ENCODE results near the gene CST7. TPM values are rescaled to one million over a fixed set of nuclear protein-coding genes. Genes with fewer than 3 reads are reported as not detected.

Gene CST7
- total and polyA plus RNA-seq, 2 of the 13 experiments (the other 11 are each of a cell fraction or from before 2014, with no cell fraction given), result not detected

DNA sequence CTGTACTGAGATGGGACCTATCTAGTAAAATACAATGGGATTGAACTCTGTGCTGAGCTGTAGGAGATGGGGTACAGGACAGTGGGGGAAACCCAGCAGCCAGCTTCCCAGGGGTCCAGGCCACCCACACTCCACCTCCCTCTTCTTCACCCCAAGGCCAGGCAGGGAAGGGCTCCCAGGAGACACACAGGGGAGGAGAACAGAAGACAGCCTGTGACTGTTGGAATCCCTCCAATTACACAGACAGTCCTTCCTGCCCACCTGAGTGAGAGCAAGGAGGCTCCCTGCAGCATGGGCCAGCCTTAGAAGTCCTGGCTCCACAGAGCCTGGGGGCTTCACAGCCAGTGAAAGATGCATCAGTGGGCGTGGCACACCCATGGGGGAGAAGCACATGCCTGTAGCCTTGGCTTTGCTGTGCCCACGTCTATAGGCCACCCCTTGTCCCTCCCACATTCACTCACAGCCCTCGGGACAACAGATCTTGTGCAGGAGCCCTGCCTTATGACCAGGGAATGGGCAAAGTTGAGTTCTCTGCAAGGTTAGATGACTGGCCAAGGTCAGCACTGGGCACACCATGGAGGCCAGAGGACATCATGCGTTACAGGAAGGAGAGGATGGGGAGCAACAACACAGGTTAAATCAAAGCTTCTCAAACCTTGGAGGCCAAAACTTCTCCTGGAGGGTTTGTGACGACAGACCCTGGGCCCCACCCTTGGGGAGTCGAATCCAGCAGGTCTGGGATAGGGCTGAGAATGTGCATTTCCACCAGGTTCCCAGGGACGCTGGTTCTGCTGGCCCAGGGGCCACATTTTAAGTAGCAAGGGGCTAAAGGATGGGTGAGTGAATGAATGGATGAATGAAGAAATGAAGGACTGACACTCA, 12.3 kb upstream of the CST7 start:
- Histone ChIP-seq H3K4me2 (ENCODE audit: low read depth, low read length) (no peak overlapping the region), H3K9ac (ENCODE audit: insufficient read depth, low read depth, low read length) (no peak overlapping the region), H3K27me3 (ENCODE audit: control insufficient read depth in 1 of 2, insufficient read depth in 2 of 2, low read length in 2 of 2) (no peaks in the 10 kb centered on the region; a peak in 1 of 5 replicates), H3K4me3 (replicated peaks in 1 of 3; ENCODE audit: insufficient read depth in 1 of 3, low read depth in 2 of 3, low read length in 3 of 3) (no peak overlapping the region), H3K79me2 (ENCODE audit: insufficient read depth, low read length) (no peaks in the 10 kb centered on the region), H3K4me1 (ENCODE audit: insufficient read depth, low read length) (no peaks in the 10 kb centered on the region), H2AFZ (ENCODE audit: low read length) (no peak overlapping the region), H3K9me3 (ENCODE audit: low read length) (0 out of 2 replicates have a peak, but pooled peaks cover 8% of the 10 kb centered on the region), H3K27ac (ENCODE audit: extremely low read length, insufficient read depth, low read length) (no peak overlapping the region), H3K36me3 (replicated peaks in 1 of 2; ENCODE audit: control insufficient read depth in 1 of 2, insufficient read depth in 2 of 2, low read length in 2 of 2) (no peaks in the 10 kb centered on the region), H4K20me1 (ENCODE audit: insufficient read depth, low read length) (no peaks in the 10 kb centered on the region)
- DNase-seq (ENCODE audit: low spot score) (no peak), FAIRE-seq (no peak), ATAC-seq (no peak)
- ChIA-PET CTCF (ENCODE audit: low intra/inter-chr PET ratio, low total read pairs) (no interaction called here), POLR2A (no interaction called here)
- in situ Hi-C loops (cut with HindIII; ENCODE audit: extremely low pct_ligation_motif_present, low pct_unique_long_range_greater_than_20kb), result no loop called here
- TF ChIP-seq ZNF317 (CRISPR knock-in tag; IDR thresholded peaks at IDR 0.05), result no peak
- no peak for TF ChIP-seq ATF2 (CRISPR knock-in tag; IDR thresholded peaks at IDR 0.05)
- TF ChIP-seq, protein P1, sequence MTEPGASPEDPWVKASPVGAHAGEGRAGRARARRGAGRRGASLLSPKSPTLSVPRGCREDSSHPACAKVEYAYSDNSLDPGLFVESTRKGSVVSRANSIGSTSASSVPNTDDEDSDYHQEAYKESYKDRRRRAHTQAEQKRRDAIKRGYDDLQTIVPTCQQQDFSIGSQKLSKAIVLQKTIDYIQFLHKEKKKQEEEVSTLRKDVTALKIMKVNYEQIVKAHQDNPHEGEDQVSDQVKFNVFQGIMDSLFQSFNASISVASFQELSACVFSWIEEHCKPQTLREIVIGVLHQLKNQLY (CRISPR knock-in tag; IDR thresholded peaks at IDR 0.05), result no peak
- TF ChIP-seq ZNF768 (CRISPR knock-in tag; IDR thresholded peaks at IDR 0.05), result no peak
- TF ChIP-seq, protein P2, sequence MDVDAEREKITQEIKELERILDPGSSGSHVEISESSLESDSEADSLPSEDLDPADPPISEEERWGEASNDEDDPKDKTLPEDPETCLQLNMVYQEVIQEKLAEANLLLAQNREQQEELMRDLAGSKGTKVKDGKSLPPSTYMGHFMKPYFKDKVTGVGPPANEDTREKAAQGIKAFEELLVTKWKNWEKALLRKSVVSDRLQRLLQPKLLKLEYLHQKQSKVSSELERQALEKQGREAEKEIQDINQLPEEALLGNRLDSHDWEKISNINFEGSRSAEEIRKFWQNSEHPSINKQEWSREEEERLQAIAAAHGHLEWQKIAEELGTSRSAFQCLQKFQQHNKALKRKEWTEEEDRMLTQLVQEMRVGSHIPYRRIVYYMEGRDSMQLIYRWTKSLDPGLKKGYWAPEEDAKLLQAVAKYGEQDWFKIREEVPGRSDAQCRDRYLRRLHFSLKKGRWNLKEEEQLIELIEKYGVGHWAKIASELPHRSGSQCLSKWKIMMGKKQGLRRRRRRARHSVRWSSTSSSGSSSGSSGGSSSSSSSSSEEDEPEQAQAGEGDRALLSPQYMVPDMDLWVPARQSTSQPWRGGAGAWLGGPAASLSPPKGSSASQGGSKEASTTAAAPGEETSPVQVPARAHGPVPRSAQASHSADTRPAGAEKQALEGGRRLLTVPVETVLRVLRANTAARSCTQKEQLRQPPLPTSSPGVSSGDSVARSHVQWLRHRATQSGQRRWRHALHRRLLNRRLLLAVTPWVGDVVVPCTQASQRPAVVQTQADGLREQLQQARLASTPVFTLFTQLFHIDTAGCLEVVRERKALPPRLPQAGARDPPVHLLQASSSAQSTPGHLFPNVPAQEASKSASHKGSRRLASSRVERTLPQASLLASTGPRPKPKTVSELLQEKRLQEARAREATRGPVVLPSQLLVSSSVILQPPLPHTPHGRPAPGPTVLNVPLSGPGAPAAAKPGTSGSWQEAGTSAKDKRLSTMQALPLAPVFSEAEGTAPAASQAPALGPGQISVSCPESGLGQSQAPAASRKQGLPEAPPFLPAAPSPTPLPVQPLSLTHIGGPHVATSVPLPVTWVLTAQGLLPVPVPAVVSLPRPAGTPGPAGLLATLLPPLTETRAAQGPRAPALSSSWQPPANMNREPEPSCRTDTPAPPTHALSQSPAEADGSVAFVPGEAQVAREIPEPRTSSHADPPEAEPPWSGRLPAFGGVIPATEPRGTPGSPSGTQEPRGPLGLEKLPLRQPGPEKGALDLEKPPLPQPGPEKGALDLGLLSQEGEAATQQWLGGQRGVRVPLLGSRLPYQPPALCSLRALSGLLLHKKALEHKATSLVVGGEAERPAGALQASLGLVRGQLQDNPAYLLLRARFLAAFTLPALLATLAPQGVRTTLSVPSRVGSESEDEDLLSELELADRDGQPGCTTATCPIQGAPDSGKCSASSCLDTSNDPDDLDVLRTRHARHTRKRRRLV (CRISPR knock-in tag; IDR thresholded peaks at IDR 0.05), result no peak
- no peak for TF ChIP-seq KDM2A (CRISPR knock-in tag; IDR thresholded peaks at IDR 0.05; ENCODE audit: borderline replicate concordance, low read depth)
- no peak for TF ChIP-seq MXD4 (CRISPR knock-in tag; IDR thresholded peaks at IDR 0.05)
- TF ChIP-seq ZNF232 (CRISPR knock-in tag; IDR thresholded peaks at IDR 0.05; ENCODE audit: borderline replicate concordance), result no peak
- TF ChIP-seq CREM (IDR thresholded peaks at IDR 0.05), result no peak
- TF ChIP-seq CREM (CRISPR knock-in tag; IDR thresholded peaks at IDR 0.05), result no peak
- 13% methylated on average over 6 of the region's 7 CpGs for WGBS (ENCODE audit: low lambda C conversion rate)
- no TSS peak for BruUV-seq (replicated peaks)
- intact Hi-C loops (cut with micrococcal nuclease; ENCODE audit: unreplicated experiment), result no loop called here

All from HepG2 (cell line).